GM18951 (cell line): ENCODE results near the gene RASEF.
"Not testable (repeated sequence)": the region's sequence is repeated elsewhere in the genome, so short reads cannot be mapped to it uniquely, and the experiment has no call there.

Experiments used
- POLR2A ChIP-seq: IDR thresholded peaks from 4 replicates; pipeline ENCODE4 v1.6.1; 2011; ENCODE audit warnings: mild to moderate bottlenecking; ENCODE audit not compliant: insufficient read length, insufficient read depth; ENCODE audit errors: extremely low read depth
- in situ Hi-C: fragments of 300-500 bp; cut with MboI; formaldehyde crosslinking; loops from one replicate; pipeline ENCODE4 v1.12.0; 2022; ENCODE audit warnings: low sequenced_read_pairs, mixed read lengths, inconsistent platforms; ENCODE audit not compliant: unreplicated experiment

The RASEF gene

GRCh38 chr9:82968388-82968787 lies 94.6 kb downstream of the RASEF start:
- TF ChIP-seq POLR2A: no peak
- in situ Hi-C loops: no loop called here

DNA sequence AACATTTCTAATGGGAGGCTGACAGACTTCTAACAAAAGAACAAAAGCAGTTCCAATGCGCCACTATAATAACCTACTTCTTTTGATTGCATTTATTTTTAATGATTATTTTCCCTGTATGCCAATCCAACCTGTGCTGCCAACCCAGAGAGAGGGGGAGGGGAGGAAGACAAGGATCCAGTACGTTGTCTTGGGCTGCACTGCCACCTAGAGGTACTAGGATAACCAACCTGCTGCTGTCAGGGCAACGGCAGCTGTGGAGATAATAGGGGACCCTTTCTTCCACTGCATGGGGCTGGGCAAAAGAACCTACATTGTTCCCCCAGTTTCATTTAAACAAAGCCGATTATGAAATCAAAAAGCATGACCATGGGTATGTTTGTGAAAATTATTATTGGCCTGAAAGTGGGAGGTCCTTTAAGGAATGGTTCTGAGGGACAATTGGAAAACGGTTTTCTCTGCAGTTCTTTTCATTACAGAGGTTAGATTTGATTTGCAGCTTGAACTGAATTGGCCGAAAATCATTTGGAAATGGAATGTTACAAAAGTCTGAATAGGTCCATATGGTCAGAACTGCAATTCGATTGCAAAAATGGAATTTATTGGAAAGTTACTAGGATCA lies 101.3 kb downstream of the RASEF start:
- no peak for TF ChIP-seq POLR2A
- in situ Hi-C loops: no loop called here

DNA sequence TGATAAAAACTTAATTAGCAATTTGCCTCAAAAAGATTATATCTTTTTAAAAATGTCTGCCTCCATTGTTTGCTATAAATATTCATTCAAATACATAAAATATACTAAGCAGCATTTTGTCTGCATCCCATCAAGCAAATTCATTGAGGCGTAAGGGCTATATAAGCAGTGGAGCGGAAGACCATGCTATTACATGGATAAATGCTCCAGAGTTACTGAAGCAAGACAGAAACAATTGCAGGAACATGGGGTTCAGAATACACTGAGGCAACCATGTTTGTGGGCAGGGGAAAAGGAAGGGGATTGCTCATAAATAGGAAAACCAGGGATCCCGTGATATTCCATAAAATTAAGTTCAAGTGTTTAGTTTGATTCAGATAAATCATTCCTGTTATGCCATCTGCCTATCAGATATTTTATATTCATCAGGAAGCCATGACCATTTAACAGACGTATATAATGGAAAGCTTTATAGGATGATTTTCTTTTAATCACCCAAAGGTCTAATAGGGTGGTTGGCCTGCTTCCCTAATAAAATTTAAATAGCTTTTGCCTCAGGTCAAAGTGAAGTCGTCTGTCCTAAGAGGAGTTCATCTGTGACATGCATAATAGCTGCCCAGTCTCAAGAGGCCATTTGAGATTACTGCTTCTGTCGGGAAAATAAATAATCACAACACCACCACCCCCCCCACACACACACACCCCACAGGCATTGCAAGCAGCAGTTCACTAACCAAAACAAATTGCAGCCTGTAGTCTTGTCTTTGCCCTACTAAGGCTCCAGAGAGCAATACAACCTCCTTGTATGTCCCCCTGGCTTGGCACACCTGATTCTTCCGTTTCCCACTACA lies 105.2 kb downstream of the RASEF start:
- no peak for TF ChIP-seq POLR2A
- in situ Hi-C loops: no loop called here

GRCh38 chr9:82949203-82949602 lies 113.7 kb downstream of the RASEF start:
- in situ Hi-C loops: no loop called here
- no peak for TF ChIP-seq POLR2A

- in situ Hi-C loops: no loop called here
- no peak for TF ChIP-seq POLR2A
Measured at GRCh38 chr9:82940376-82940775, 122.6 kb downstream of the RASEF start.

DNA sequence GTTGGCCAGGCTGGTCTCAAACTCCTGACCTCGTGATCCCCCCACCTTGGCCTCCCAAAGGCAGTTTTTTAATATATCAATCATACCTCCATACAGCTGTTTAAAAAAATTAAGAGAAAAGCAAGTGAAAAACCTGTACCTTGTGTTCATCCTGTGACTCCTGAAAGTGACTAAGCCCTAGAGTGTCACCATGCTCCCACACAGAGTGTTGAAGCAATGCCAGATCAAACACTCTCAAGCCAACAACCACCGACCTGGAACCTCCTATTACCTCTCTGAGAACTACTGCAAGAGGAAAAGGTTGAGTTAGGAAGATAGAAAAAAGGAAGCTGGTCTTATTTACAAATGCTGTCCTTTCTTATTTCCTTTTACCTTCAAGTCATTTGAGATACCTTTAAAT lies 123.5 kb downstream of the RASEF start:
- no peak for TF ChIP-seq POLR2A
- in situ Hi-C loops: no loop called here

DNA sequence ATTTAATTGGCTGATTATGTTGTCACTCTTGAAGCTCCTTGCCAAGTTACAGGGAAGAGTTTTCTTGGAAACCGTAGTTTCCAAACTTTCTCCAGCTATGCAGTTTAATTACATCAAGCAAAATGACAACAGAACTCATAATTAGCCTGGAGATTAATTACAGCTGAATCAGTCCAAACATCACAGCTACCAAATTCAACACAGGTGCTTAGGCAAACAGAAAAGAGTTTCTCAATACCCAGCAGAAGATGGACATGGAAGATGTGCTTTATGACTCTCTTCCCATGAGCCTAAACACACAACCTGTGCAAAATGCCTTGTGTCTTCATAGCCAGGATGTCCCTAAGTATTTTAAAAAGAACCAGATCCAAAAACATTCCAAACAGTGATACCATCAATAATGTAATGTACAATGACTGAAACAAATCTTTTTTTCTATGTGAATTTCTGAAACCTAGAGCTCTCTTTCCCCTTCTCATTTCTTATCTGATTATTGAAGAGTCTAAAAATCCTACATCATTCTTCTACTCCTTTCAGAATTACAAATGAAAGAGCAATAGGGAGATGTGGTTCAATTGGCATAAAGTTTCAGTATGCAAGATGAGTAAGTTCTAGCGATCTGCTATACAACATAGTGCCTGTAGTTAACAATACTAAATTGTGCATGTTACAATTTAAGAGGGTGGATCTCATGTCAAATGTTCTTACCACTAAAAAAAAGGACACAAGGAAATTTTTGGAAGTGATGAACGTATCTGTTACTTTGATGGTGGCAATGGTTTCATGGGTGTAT lies 124.3 kb downstream of the RASEF start:
- in situ Hi-C loops: no loop called here
- TF ChIP-seq POLR2A: no peak

- in situ Hi-C loops: not testable (repeated sequence)
Measured at GRCh38 chr9:82936561-82936960, 126.4 kb downstream of the RASEF start.

DNA sequence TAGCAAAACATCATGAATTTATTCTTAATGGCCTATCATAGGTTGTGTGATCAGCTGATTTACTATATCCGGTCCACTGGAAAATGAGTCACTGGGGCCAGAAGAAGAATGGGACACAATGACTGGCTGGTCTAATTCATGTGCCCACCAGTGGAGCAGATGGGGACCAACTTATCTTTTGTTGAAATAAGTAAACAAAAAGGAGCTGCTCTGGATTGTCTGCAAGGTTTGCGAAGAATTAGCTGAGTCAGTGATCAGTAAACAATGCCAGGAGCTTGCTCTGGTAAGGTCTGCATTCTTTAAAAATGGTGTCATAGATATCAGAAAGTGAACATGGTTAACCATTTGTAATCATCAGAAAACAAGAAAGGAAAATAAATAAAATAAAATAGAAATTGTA lies 128.0 kb downstream of the RASEF start:
- TF ChIP-seq POLR2A: no peak
- in situ Hi-C loops: no loop called here

GRCh38 chr9:82934025-82934424 lies 128.9 kb downstream of the RASEF start:
- in situ Hi-C loops: not testable (repeated sequence)

DNA sequence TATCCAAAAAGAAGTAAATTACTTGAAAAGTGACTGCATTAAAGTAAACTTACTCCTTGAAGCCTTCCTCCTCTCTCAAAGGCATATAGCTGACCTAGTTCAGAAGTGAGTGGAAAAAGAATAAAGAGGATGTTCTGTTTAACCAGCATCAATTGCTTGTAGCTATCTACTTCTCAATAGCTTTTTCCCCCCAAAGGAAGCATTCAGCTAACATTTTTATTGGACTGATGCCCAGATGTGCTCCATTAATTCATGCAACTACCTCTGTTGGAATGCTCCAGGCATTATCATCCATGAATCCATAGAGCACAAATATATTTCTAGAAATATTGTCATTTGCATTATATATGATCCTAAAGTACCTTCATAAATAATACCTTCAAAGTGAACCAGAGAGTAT lies 132.8 kb downstream of the RASEF start:
- in situ Hi-C loops: no loop called here
- TF ChIP-seq POLR2A: no peak
